Measurements from ENCODE around the gene THOC6.
A peak's percentile ranks its signal among the peaks of the same experiment; 100 is the strongest.

THOC6 gene

DNA sequence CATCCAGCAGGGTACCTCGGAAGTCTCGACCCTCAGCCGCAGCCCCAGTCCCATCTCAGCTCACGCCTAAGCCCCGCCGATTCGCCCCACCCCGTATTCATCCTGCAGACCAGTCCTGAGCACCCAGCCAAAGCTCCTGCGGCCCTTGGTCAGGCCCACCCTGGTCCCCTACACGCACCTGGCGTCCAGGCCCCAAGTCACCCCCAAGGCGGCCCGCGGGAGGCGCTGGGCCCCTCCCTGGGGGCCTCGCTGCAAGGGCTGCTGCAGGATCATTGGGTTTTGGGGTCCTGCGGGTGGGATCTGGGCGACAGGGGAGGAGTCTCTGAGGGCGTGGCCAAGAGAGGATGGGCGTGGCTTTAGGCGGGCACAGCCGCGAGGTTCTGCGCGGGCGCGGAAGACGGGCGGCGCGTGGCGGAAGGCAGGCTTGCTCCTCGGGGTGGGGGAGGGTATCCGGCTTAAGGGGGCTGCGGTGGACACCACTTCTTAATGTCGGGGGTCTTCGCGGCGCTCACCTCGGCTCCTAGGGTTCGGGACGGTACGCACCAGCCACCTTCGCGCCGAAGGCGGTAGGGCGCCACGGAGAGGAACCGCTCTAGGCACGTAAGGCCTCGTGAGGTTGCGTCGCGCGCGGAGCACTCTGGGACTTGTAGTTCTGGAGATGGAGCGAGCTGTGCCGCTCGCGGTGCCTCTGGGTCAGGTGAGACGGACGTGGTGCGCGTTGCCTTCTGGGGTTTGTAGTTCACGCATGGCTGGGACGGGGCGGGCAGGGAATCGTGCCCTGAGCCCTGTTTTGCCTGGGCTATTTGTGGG lies at the start of gene THOC6, which contains the start of gene HCFC1R1:
Gene THOC6 (plus strand): TSS at position 367 of the 810 bp plus-strand sequence. CDS start 292 bp downstream, at position 659.
Gene HCFC1R1 (minus strand): TSS at position 274 of the 810 bp plus-strand sequence. CDS start 1 bp downstream, at position 273.
- FAIRE-seq, result peak; percentile 99
- DNase-seq (ENCODE audit: extremely low spot score, insufficient read length, low read depth), result peak; percentile 83

DNA sequence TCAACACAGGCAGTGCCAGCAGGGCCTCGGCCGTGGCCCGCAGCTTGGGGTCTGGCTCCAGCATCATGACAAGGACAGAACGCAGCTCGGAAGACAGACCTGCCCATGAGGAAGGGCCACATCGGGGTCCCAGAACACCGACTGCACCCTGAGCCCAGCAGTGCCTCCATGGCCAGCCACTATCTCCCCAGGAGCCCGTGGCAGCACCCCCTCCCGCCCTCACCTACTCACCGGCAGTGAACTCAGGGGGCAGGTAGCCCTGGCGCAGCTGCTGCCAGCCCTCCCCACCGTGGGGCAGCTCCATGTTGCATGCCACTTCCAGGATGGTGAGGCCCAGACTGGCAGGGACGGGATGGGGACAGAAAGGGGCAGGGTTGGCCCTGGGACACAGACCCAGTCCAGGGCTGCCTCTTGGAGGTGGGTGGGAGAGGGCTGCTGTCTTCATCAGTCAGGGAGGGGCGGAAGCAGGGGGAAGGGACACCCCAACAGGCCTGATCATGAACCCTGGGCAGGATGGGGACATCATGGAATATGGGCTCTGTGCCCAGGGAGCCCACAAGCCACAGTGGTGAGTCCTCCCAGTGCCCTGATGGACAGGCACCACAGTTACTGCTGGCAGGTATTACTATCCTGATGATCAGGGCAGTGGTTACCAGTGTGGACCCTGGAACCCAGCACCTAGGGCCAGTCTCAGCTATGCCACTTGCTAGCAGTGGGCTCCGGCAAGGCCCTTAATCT lies 49.3 kb upstream of the THOC6 start:
- FAIRE-seq (no peak), DNase-seq (ENCODE audit: extremely low spot score, insufficient read length, low read depth) (no peak)

DNA sequence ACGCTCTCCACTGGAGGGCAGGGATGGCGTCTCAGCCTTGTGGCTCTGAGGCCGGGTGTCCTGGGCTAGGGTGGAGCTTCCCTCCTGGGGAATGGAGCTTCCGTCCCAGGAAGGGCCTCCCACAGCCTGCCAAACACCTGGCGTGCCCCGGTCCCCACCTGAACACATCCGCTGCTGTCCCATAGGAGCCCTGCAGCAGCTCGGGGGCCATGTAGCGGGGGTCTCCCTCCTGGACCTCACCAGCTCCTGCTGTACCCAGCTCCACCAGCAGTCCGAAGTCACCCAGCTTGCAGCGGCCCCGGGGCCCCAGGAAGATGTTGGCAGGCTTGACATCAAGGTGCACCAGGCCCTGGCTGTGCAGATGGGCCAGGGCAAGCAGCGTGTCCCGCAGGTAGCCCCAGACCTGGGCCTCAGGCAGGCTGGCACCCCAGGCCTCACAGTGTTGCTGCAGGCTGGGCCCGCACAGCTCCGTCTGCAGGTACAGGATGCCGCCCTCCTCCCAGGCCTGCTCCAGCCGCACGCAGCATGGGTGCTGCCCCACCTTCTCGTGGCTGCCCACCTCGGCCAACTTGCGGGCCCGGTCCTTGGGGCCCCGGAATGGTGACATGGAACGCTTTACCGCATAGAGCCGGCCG lies 48.6 kb upstream of the THOC6 start:
- FAIRE-seq (no peak), DNase-seq (ENCODE audit: extremely low spot score, insufficient read length, low read depth) (no peak)

DNA sequence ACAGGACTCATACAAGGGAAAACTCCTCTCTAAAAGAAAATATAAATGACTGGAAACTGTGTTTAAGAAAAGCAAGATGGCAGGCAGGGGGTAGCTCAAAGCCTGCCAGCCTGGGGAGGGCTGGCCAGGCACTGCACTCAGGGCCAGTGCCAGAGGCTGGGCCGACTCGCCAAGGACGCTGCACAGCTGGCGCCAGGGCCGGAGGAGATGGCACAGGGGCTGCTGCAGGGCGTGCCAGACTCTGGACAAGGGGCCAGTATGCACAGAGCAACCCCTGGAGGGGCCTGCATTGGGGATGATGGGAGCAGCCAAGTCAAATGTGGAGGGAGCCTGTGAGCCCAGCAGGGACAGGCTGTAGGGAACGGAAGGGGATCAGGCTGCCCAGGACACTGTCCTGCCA lies 47.6 kb upstream of the THOC6 start:
- DNase-seq (ENCODE audit: extremely low spot score, insufficient read length, low read depth) (no peak), FAIRE-seq (no peak)

DNA sequence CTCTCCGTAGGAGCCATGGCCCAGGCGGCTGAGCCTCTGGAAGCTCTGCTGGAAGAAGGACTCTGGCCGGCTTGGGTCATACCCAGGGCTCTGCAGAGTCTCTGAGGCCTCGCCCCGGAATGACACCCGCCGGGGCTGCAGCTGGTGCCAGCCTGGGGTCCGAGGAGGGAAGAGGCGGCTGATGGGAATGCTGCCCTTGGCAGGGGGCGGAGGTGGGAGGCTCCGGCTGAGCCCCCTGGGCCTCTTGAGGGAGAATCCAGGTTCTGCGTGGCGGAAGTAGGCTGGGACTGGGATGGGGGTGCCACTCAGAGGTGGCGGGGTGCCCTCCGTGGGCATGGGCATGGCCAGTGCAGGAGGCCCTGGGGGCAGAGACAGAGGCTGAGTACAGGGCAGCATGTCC lies 47.2 kb upstream of the THOC6 start:
- no peak for FAIRE-seq
- DNase-seq (ENCODE audit: extremely low spot score, insufficient read length, low read depth), result no peak

DNA sequence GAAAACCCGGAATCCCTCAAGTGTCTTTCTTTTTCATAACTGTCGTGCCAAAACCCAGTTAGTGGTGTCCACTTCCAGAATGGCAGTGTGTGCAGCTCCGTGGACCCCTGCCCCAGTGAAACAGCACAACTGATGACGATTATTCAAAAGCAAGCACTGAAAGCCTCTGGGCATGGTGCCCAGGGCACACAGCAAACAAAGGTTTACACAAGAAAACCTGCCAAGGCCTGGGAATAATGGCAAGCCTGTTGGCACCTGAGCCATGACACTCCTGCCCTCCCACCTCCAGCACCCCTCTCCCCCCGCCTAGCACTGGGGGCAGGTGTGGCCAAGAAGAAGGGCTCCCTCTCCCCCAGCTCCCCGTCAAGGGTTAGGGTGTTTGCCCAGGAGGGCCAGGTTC lies 46.4 kb upstream of the THOC6 start:
- no peak for DNase-seq (ENCODE audit: extremely low spot score, insufficient read length, low read depth)
- FAIRE-seq, result no peak

DNA sequence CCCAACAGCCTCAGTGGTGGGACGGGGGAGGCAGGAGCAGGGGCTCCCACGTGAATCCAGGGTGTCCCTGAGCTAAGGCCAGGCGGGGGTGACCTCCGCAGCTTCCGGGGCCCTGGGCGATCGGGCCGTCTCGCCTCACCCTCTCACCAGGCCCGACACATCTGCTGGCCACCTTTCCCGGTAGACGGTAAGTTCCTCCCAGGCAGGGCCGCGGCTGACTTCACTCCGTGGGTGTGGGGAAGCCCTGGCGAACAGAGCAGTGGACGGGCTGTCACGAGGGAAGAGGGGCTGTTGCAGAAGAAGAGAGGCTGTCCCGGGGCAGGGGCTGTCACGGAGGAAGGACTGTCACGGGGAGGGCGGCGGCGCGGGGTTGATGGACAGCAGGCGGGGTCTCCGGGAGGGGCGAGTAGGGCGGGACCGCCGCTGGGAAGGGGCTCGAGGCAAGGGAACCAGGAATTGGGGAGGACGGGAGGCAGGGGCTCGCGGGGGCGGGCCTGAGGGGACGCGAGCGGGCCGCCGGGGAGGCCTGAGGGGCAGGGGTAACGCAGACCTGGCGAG lies 44.1 kb upstream of the THOC6 start:
- DNase-seq (ENCODE audit: extremely low spot score, insufficient read length, low read depth) (no peak), FAIRE-seq (no peak)

DNA sequence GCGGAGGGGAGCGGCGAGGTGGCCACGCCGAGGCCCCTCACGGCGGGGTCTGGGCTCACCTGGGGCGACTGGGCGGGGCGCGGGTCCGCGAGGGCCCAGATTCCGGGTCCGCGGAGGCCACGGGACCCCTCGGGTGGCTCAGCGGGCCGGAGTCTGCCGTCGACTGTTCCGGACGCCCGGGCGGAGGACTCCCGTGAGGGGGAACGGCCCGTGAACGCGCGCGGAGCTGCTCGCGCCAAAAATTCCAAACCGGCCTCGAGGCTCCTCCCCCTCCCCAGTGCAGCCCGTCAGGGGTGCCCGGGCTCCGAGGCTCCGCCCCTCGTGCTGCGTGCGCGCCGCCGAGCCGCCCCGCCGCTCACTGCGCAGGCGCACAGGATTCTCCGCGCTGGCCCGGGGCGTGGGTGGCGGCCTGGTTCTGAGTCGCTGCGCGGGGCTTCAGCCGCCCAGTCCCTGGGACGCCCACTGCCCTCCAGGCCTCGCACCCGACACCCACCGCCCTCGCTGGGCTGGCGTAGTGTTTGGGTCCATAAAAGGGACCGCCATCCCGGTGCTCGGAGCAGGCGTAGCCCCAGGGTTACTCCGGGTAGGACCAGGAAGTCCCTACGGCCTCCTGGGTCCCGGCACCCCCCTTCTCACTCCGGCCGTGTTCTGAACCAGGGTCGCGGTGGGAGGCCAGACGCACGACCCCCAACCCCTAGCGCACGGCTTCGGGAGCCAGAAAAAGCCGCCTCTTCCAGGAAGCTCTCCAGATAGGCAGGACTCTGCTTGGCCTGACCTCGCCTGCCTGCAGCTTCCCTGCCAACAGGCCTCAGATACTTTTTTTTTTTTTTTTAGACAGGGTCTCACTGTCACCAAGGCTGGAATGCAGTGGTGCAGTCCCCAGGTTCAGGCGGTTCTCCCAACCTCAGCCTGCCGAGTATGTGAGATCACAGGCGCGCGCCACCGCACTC lies 43.3 kb upstream of the THOC6 start, which contains the start of gene PKMYT1:
Gene PKMYT1 (minus strand): TSS at position 220 of the 950 bp plus-strand sequence. CDS start 789 bp downstream, outside the sequence.
- peak; percentile 87 for FAIRE-seq
- DNase-seq (ENCODE audit: extremely low spot score, insufficient read length, low read depth), result peak; percentile 100

DNA sequence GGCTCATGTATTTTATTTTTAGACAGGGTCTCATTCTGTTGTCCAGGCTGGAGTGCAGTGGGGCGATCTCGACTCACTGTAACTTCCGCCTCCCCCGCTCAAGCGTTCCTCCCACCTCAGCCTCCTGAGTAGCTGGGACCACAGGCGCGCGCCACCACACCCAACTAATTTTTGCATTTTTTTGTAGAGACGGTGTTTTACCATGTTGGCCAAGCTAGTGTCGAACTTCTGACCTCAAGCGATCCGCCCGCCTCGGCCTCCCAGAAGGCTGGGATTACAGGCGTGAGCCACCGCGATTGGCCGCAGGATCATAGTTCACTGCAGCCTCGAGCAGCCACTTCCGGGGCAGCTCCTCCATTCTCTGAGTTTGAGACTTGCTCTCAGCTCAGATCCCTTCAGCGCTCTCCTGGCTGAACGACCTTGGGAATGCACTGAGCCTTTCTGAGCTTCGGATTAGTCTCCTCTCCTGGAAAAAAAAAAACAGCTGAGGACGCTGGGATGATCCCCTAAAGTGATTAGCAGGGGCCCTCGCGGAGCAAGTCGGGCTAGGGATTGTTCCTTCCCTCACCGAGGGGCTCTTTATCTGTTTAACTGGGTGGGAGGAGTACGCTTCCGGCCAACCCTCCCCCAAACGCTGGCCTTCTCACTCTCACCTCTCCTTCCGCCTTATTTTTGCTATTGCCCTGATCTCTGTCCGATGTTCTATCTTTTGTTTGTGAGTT lies 42.5 kb upstream of the THOC6 start:
- FAIRE-seq (no peak), DNase-seq (ENCODE audit: extremely low spot score, insufficient read length, low read depth) (no peak)

DNA sequence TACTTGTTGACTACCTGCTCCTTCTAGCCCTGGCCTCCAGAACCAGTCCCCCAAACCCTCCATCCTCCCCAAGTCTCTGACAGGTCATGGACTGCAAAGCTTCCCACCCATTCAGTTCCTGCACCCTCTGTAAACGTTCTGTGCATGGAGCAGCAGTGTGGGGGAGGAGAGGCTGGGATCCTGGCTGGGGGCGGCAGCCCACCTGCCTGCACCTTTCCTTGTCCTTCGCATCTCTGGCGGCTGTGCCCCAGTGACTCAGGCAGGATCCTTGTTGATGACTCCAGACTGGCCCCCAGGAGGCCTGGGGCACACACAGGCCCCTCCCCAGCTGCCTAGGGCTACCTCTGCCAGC lies 42.0 kb upstream of the THOC6 start:
- no peak for FAIRE-seq
- DNase-seq (ENCODE audit: extremely low spot score, insufficient read length, low read depth), result no peak

DNA sequence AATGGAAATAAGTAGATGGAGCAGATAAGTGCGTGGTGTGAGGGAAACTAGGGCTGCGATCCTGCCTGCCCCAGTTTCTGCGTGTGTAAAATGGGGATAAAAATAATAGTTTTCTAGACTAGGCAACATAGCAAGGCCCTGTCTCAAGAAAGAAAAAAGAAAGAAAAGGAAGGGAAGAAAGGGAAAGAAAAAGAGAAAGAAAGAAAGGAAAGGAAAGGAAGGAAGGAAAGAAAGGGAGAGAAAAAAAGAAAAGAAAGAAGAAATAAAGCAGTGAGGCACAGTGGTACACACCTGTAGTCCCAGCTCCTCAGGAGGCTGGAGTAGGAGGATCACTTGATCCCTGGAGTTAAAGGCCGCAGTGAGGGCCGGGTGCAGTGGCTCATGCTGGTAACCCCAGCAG lies 41.4 kb upstream of the THOC6 start:
- DNase-seq (ENCODE audit: extremely low spot score, insufficient read length, low read depth) (no peak), FAIRE-seq (no peak)

DNA sequence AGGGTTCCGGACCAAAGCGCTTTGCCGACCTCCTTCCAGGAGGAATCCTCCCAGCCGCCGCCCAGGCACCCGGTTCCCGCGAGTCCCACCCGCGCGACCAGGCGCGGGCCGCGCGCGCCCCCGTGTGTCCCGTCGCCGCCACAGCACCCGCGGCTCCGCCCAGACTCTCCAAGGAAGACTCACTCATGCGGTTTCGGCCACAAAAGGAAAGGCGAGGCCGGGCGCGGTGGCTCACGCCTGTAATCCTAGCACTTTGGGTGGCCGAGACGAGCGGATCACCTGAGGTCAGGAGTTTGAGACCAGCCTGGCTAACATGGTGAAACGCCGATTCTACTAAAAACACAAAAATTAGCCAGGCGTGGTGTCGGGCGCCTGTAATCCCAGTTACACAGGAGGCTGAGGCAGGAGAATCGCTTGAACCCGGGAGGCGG lies 40.1 kb upstream of the THOC6 start:
- DNase-seq (ENCODE audit: extremely low spot score, insufficient read length, low read depth), result peak; percentile 76
- peak; percentile 73 for FAIRE-seq

DNA sequence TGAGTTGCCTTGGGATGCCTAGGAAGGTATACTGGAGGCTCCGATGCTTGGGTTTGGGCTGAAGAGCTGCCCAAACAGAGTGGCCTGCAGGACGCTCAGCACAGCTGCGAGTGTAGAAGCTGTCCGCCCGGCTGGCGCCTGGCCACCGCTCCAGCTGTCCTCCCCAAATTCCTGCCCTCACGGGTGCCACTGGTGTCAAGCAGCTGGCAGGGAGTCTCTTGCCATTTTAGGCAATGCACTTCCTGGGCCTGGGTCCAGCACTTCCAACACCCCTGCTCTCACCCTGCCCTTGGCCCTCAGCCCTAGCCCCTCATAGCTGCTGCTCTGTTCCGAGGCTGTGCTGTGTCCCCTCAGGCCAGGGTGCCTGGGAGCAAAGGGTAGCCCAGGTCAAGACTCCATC lies 38.4 kb upstream of the THOC6 start:
- DNase-seq (ENCODE audit: extremely low spot score, insufficient read length, low read depth) (no peak), FAIRE-seq (no peak)

DNA sequence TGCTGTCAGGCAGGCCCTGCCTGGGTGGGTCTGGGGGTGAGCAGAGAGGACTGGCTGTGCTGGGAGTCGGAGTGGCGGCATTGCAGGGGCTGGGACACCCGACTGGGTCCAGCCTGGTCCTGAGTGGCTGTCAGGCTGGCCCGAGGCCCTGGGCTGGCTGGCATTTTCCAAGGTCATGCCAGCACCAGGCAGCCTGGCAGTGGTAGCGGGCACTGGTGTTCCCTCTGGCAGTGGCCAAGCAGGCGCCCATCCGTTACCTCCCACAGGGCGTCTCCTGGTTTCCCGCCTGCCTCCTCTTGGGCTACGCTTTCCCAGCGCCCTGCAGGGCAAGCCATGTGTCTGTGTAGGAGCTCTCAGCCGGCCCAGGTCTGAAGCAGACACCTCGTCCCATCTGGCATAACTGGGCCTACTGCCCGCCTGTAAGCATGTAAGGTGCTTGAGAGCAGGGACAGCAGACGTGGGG lies 37.9 kb upstream of the THOC6 start:
- DNase-seq (ENCODE audit: extremely low spot score, insufficient read length, low read depth) (no peak), FAIRE-seq (no peak)

DNA sequence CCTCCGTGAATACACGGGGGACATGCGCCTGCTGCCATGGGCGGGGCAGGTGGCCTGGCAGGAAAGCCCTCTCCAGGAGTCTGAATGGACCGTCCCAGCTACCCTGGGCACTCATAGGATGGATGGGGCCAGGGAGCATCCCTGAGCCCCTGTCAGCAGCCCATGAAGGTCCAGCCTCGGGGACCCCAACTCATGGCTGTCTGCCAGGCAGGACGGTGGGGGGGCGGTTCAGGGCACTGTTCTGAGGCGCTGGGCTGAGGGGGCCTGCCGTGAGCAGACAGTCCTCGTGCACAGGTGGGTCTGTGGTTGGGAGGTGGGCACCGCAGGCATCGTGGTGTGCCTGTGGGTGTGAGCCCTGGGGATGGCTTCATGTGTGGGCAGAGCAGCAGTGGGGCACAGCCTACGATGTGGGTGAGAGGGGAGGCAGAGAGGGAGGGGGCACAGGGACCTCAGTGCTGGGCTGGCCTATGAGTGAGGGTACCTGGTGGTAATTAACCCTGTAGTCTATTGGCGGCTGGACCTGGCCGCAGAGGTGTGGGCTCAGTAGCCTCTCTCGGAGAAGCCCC lies 37.1 kb upstream of the THOC6 start:
- FAIRE-seq (no peak), DNase-seq (ENCODE audit: extremely low spot score, insufficient read length, low read depth) (no peak)

DNA sequence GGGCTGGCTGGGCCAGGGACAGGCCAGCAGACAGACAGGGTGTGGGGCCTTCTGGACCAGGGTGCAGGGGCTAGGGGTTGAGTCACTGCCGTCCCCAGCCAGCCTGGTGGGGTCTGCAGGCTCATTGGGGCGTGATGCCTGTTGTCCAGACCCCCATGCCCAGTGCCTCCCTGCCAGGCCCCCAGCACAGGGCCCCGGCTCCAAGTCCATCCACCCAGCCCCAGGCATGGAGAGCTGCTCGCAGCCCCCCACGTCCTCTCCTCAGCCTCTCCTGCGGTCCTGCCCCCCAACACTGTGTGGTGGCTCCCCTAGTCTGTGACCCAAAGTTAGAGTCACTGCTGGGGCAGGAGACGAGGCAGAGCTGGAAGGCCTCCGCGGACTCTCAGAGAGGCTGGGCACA lies 36.5 kb upstream of the THOC6 start:
- no peak for FAIRE-seq
- no peak for DNase-seq (ENCODE audit: extremely low spot score, insufficient read length, low read depth)

DNA sequence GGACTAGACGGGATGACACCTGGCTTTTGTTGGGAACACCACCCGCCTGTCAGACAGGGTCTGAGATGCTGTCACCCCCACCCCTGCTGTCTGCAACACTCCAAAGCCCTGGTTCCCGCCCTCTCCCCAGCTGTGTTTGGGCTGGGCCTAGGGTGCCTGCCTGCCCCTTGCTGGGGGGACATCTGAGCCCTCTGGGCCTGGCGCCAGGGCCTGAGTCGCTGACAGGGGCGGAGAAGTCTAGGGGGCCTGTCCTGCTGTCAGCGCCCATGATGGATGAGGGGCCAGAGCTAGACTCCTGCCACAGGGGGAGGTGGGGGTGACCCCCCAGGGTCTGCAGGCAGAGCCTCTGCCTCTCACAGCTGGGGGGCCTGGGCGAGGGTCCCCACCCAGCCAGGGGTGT lies 36.0 kb upstream of the THOC6 start:
- FAIRE-seq (no peak), DNase-seq (ENCODE audit: extremely low spot score, insufficient read length, low read depth) (no peak)

DNA sequence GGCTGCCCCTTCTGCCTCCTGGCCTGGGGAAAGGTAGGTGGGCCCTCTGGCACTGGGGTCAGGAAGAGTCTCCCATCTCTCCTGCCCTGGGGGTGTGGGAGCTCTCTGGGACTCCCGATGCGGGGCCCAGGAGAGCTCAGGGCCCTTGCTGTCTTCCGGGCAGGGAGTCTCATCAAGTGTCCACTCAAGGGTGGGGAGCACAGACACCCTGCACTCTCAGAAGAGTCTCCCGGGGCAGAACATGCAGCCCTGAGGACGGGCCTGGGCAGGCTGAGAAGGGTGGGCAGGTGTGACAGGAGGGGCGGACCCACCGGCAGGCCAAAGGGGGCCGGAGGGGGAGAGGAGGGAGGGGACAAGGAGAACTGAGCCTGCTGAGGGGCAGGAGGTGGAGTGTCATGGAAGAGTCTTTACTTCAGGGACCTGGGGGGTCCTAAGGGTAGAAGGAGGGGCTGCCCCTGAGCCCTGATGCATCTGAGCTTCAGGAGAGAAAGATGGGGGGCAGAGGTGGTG lies 35.2 kb upstream of the THOC6 start:
- DNase-seq (ENCODE audit: extremely low spot score, insufficient read length, low read depth) (no peak), FAIRE-seq (no peak)

Data from GM18507 (cell line).